Sigmoid colon (tissue), 4 donors: ENCODE measurements around the gene ALDH3A1.

Experiments
- CTCF ChIP-seq, 4 experiments: fragments of 450-650 bp in 3 of 4; fragments of 200-600 bp in 1 of 4; IDR thresholded peaks; one replicate each; pipeline ENCODE4 v1.5.1; 2016 to 2019; ENCODE audit warnings: antibody characterized with exemption in 4 of 4, mild to moderate bottlenecking in 3 of 4, moderate library complexity in 2 of 4
- EP300 ChIP-seq, 4 donors: sonication (generic); formaldehyde crosslinking; IDR thresholded peaks; one replicate each; pipeline ENCODE4 v1.6.1; 2017; ENCODE audit warnings: antibody characterized with exemption in 4 of 4
- POLR2A ChIP-seq, 2 donors: fragments of 450-650 bp; IDR thresholded peaks; one replicate each; pipeline ENCODE4 v1.6.1; 2016; ENCODE audit warnings: antibody characterized with exemption in 2 of 2, mild to moderate bottlenecking in 2 of 2, moderate library complexity in 2 of 2
- POLR2AphosphoS5 ChIP-seq, 4 donors: sonication (generic); formaldehyde crosslinking; IDR thresholded peaks; one replicate each; pipeline ENCODE4 v1.6.1; 2017; ENCODE audit warnings: antibody characterized with exemption in 4 of 4

DNA sequence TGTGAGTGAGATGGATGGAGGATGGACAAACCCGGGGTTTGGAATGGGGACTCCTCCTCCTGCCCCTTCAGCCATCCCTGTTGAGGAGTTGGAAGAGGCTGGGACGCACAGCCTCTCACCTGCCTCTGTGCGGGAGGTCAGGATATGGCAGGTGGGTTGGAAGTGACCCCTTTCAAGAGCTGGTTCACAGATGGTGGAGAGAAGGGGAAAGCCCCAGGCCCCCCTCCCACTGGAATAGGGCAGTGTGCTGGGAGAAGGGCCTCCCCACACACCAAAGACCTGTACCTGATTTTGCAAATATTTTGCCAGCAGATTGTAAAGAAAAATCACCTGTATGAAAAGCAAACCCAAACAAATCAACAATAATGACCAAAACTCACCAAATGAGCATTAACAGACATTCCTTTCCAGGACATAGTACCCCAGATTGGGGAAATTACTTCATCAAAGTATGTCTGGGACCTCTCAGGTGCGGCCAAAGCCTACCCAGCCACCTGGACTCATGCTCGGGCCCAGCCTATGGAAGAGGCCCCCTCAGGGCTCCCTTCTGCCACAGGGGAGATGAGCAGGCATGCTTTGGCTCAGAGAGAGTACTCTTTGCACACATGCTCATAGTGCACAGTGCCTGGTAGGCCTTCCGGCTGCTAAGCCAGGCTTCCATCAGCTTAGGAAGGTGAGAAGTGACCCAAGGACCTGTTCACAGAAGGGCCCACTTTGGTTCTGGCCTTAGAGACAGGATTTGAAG is 39.5 kb downstream of the ALDH3A1 start:
- TF ChIP-seq POLR2AphosphoS5 (IDR thresholded peaks at IDR 0.05) = no peak
- TF ChIP-seq POLR2A (IDR thresholded peaks at IDR 0.05) = no peak
- no peak for TF ChIP-seq CTCF (IDR thresholded peaks at IDR 0.05)
- TF ChIP-seq EP300 (IDR thresholded peaks at IDR 0.05) = no peak
